Stimulated activated CD8-positive, alpha-beta memory T cell treated with anti-CD3 and anti-CD28 coated beads, Interleukin-15, amount 100 ng/mL, for 48 hours (primary cell): Measurements from ENCODE around the gene ZNF205.
A peak's percentile ranks its signal among the peaks of the same experiment; 100 is the strongest.
"Not testable (repeated sequence)": the region's sequence is repeated elsewhere in the genome, so short reads cannot be mapped to it uniquely, and the experiment has no call there.

Source experiments
- DNase-seq, 2 donors: peaks; one replicate each; pipeline ENCODE4 v3.0.0-alpha.2; 2020; ENCODE audit warnings: low read depth in 2 of 2

Gene ZNF205

GRCh38 chr16:3112058-3112880, at the start of gene ZNF205:
Gene ZNF205, plus strand, starts transcription at chr16:3112586. Its CDS starts 845 bp downstream, at chr16:3113431.
- no peak for DNase-seq

DNA sequence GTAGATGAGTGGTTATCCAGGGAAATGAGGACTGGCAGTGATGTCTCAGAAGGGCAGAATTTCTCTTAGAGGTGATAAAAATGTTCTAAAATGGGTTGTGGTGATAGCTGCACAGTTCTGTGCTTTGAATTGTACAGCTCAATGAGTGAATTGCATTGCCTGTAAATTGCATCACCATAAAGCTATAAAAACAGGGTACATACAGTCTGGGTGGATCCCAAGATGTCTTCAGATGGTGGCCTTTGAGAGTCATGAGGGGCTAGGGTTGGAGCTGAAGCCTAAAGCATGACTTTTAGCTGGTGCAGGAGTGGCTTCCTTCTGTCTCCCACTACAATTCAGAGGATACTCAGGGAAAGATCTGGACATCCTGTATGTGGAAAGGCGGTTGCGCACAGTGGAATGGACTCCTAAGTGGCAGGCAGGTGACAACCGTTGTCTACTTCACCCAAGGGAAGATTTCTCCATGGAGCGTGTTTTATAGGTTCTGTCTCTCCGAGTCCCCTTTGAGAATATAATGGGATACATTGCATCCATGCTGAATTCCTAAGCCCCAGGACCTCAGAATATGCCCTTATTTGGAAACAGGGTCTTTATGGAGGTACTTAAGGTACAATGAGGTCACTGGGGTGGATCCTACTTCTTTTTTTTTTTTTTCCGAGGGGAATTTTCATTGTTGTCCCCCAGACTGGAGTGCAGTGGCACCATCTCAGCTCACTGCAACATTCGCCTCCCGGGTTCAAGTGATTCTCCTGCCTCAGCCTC, 48.6 kb upstream of the ZNF205 start:
- no peak for DNase-seq

- DNase-seq = peak; percentile 61 to 66
Measured at GRCh38 chr16:3065069-3065741, 47.2 kb upstream of the ZNF205 start, which contains the start of gene IL32. Gene IL32, plus strand, starts transcription at chr16:3065640. Its CDS starts 172 bp downstream, at chr16:3065812.

GRCh38 chr16:3065742-3066439, 46.5 kb upstream of the ZNF205 start:
- no peak for DNase-seq

- no peak for DNase-seq
Measured at GRCh38 chr16:3066440-3066748, 46.0 kb upstream of the ZNF205 start.

DNA sequence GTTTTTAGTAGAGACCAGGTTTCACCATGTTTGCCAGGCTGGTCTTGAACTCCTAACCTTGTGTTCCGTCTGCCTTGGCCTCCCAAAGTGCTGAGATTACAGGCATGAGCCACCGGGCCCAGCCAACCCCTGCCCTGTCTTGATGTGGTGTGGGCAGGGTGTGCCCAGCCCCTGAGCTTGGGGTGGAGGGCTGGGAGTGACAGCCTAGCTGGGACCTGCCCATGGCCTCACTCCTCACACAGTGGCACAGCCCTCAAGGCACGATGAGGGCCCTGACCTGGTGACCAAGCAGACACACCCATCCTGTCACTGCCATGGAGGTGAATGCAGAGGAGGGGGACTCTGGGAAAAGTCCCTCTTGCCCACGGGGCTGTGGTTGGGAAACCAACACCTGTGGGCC, 43.9 kb upstream of the ZNF205 start:
- no peak for DNase-seq

GRCh38 chr16:3069146-3069545, 43.2 kb upstream of the ZNF205 start:
- not testable (repeated sequence) for DNase-seq

DNA sequence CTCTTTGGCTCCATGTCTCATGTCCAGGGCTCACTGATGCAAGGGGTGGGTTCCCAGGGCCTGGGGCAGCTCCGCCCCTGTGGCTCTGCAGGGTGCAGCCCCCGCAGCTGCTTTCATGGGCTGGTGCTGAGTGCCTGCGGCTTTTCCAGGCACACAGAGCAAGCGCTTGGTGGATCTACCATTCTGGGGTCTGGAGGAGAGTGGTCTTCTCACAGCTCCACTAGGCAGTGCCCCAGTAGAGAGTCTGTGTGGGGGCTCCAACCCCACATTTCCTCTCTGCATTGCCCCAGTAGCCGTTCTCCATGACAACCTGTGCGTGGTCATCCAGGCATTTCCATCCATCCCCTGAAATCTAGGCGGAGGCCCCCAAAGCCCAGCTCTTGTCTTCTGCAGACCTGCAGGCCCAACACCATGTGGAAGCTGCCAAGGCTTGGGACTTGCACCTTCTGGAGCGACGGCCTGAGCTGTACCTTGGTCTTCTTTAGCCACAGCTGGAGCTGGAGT, 41.7 kb upstream of the ZNF205 start:
- DNase-seq = no peak

DNA sequence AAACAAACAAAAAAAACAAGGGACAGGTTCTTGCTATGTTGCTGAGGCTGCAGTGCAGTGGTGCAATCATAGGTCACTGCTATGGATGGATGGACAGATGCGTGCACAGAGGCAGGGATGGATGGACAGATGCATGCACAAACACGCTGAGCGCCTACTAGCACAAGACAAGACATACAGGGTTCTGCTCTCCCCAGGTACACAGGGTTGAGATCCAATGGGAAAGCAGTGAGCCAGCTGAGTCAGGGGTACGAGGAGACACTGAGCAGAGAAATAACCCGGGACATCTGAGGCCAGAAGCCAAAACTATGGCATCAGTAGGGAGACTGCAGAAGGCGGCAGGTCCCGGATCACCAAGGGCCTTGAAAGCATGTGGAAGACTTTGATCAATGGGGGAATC, 40.7 kb upstream of the ZNF205 start:
- DNase-seq = no peak

DNA sequence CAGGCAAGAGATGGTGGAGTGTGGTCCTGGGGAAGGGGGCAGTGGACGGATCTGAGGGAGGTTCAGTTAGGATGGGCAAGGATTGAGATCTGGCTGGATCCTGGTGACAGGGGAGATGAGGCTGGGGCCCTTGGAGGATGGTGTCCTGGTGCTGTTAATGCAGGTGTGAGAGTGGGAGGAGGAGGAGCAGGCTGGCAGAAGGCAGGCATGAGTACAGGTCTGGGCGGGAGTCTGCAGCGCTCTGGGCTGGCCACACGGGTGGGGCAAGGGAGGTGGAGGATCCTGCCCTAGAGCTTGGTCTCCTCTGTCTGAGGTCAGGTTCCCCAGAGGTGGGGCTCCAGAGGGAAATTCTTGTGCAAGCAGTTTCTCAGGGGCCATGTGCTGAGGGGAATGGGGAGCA, 40.2 kb upstream of the ZNF205 start:
- DNase-seq = not testable (repeated sequence)

- DNase-seq = not testable (repeated sequence)
Measured at GRCh38 chr16:3072576-3073263, 39.7 kb upstream of the ZNF205 start.

GRCh38 chr16:3073448-3073847, 38.9 kb upstream of the ZNF205 start:
- no peak for DNase-seq

- DNase-seq = peak; percentile 74 to 77
Measured at GRCh38 chr16:3074860-3075522, 37.4 kb upstream of the ZNF205 start.

- DNase-seq = no peak
Measured at GRCh38 chr16:3075523-3075915, 36.9 kb upstream of the ZNF205 start.

DNA sequence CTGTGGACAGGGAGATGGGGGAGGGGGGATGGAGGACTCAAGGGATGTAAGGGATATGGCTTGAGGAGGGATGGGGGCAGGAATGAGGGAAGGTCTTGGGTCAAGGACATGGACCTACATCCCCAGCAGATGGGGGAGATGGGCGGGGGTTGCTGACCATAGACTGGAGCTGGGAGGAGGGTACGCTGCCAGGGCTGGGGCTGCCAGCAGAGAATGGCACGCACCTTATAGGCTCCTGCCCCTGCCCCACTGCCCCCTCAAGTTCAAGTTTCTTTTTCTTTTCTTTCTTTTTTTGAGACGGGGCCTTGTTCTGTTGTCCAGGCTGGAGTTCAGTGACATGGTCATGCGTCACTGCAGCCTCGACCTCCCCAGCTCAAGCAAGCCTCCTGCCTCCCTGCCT, 36.4 kb upstream of the ZNF205 start:
- not testable (repeated sequence) for DNase-seq

GRCh38 chr16:3076577-3076976, 35.8 kb upstream of the ZNF205 start:
- DNase-seq = no peak

GRCh38 chr16:3080024-3080423, 32.4 kb upstream of the ZNF205 start:
- no peak for DNase-seq

DNA sequence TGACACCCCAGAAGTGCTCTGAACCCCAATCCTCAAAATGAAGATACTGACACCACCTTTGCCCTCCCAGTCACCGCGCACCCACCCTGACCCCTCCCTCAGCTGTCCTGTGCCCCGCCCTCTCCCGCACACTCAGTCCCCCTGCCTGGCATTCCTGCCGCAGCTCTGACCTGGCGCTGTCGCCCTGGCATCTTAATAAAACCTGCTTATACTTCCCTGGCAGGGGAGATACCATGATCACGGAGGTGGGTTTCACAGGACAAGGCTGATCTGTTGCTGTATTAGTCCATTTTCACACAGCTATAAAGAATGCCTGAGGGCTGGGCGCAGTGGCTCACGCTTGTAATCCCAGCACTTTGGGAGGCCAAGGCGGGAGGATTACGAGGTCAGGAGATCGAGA, 30.4 kb upstream of the ZNF205 start:
- DNase-seq = not testable (repeated sequence)

DNA sequence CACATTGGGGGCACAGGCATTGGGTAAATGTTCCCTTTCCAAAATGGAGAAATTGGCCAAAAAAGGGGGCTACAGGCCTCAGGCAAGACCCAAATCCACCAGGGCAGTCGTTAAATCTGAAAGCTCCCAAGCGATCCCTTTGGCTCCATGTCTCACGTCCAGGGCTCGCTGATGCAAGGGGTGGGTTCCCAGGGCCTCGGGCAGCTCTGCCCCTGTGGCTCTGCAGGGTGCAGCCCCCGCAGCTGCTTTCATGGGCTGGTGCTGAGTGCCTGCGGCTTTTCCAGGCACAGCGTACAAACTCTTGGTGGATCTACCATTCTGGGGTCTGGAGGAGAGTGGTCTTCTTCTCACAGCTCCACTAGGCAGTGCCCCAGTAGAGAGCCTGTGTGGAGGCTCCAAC, 29.0 kb upstream of the ZNF205 start:
- not testable (repeated sequence) for DNase-seq

DNA sequence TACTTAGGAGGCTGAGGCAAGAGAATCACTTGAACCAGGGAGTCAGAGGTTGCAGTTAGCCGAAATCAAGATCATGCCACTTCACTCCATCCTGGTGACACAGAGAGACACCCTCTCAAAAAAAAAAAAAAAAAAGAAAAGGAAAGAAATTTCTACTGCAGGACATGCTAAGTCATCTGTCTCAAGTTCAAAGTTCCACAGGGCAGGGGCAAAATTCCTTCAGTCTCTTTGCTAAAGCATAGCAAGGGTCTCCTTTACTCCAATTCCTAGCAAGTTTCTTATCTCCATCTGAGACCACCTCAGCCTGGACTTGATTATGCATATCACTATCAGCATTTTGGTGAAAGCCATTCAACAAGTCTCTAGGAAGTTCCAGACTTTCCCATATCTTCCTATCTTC, 27.9 kb upstream of the ZNF205 start:
- DNase-seq = no peak
